Panc1 (cell line): ENCODE measurements around the gene EPHA8. TPM values are rescaled to one million over a fixed set of nuclear protein-coding genes. Genes with fewer than 3 reads are reported as not detected.

Experiments
- ATAC-seq: fragments of 200-7000 bp; cut with Tn5 transposase; 2 replicates; pipeline ENCODE4 v1.9.1; 2020; ENCODE audit warnings: mild to moderate bottlenecking, moderate library complexity
- BruUV-seq: library from RNA; stranded (reverse); fragments of 400-500 nt; replicated peaks from 2 replicates; lab custom pipeline; 2021; lab: Mats Ljungman, UMichigan
- CTCF ChIA-PET: fragments of 300-600 bp; sonication (Branson Sonifier 250); formaldehyde crosslinking; loops from one replicate; lab custom pipeline; 2022; ENCODE audit warnings: antibody characterized with exemption; lab: Charles Lee
- POLR2A ChIA-PET: fragments of 300-600 bp; sonication (Branson Sonifier 250); formaldehyde crosslinking; loops from one replicate; lab custom pipeline; 2022; ENCODE audit warnings: antibody characterized with exemption; lab: Charles Lee
- DNase-seq: peaks from one replicate; pipeline ENCODE4 v3.0.0-alpha.2; 2010; ENCODE audit warnings: low read depth, low spot score
- H3K27ac ChIP-seq: 2 replicates; pipeline ENCODE4 v1.5.1; 2011; ENCODE audit warnings: mild to moderate bottlenecking, low read length, inconsistent platforms
- H3K27me3 ChIP-seq: fragments of 200-500 bp; sonication (Bioruptor generic); 2 replicates; pipeline ENCODE4 v1.6.0; 2014; ENCODE audit warnings: low read length, inconsistent platforms; ENCODE audit not compliant: control insufficient read depth, insufficient read depth
- H3K36me3 ChIP-seq: fragments of 200-500 bp; sonication (Bioruptor generic); 2 replicates; pipeline ENCODE4 v1.5.1; 2014; ENCODE audit warnings: inconsistent platforms, mild to moderate bottlenecking, low read length, moderate library complexity; ENCODE audit not compliant: control insufficient read depth, insufficient read depth
- H3K4me1 ChIP-seq: 2 replicates; pipeline ENCODE4 v1.5.1; 2011; ENCODE audit warnings: inconsistent platforms, mild to moderate bottlenecking, low read length, moderate library complexity; ENCODE audit not compliant: control insufficient read depth, insufficient read depth
- H3K4me3 ChIP-seq, 2 experiments: 2 replicates each; pipeline ENCODE4 v1.5.1; 2011 to 2012; ENCODE audit warnings: low read depth in 2 of 2, low read length in 2 of 2, mild to moderate bottlenecking in 2 of 2, inconsistent platforms in 1 of 2, moderate library complexity in 1 of 2
- H3K9me3 ChIP-seq: fragments of 200-500 bp; sonication (Bioruptor generic); 2 replicates; pipeline ENCODE4 v1.5.1; 2014; ENCODE audit warnings: low read depth, mild to moderate bottlenecking, inconsistent platforms, low read length, moderate library complexity; ENCODE audit not compliant: control insufficient read depth, insufficient read depth
- POLR2AphosphoS5 ChIP-seq: IDR thresholded peaks from 2 replicates; pipeline ENCODE4 v1.6.1; 2012; ENCODE audit warnings: mild to moderate bottlenecking, low read depth, low read length, moderate library complexity
- SIN3A ChIP-seq: IDR thresholded peaks from 2 replicates; pipeline ENCODE4 v1.6.1; 2012; ENCODE audit warnings: low read depth, mild to moderate bottlenecking, low read length, moderate library complexity, borderline replicate concordance; ENCODE audit not compliant: insufficient read depth
- TCF7L2 ChIP-seq: IDR thresholded peaks from 2 replicates; pipeline ENCODE4 v1.6.1; 2011; ENCODE audit warnings: mild to moderate bottlenecking, low read depth, low read length, inconsistent platforms
- in situ Hi-C: cut with HindIII; loops from 2 replicates; pipeline ENCODE4 v1.10.0; 2016; ENCODE audit warnings: low sequenced_read_pairs, low pct_unique_long_range_greater_than_20kb
- intact Hi-C: fragments of 100-400 bp; cut with micrococcal nuclease; formaldehyde crosslinking; loops from one replicate; pipeline ENCODE4 v1.10.0; 2022; ENCODE audit not compliant: unreplicated experiment
- total RNA-seq: library from RNA; stranded (reverse); gene quantifications from one replicate; pipeline ENCODE4 v1.2.1, GENCODE V29; 2021; ENCODE audit not compliant: unreplicated experiment
- TF ChIP-seq, protein P1 (sequence below): fragments of 450-650 bp; IDR thresholded peaks from 2 replicates; pipeline ENCODE4 v1.5.1; 2017; ENCODE audit warnings: mild to moderate bottlenecking
- TF ChIP-seq, protein P2 (sequence below), 2 experiments: IDR thresholded peaks; 2 replicates each; pipeline ENCODE4 v1.6.1; 2011 to 2012; ENCODE audit warnings: low read depth in 2 of 2, control low read depth in 1 of 2, low read length in 1 of 2, mild to moderate bottlenecking in 1 of 2, moderate library complexity in 1 of 2; ENCODE audit not compliant: insufficient read depth in 1 of 2

The EPHA8 gene
- total RNA-seq, 1 experiment from 2014 or later = not detected

DNA sequence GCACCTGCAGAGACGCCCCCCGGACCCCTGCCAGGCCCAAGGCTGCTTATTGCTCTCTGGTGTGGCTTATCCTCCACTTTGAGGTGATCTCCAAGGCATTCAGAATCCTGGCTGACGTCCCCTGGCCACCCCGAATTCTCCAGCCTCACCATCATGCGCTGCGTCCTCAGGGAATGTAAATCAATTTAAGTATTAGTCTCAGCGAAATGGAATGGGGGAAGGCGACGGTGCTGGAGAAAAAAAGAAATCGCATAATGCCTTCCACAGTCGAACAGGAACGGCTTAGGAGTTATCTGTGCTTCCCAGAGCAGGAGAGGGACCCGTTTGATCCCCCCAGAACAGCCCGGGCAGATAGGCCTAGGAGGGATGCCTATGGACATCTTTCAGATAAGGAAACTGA is 2.9 kb downstream of the EPHA8 start:
- CTCF ChIA-PET = no interaction called here
- H3K9me3 ChIP-seq = no peaks in the 10 kb centered on the region
- in situ Hi-C loops = no loop called here
- ATAC-seq (no peak), DNase-seq (no peak)
- H3K4me1 ChIP-seq = 0 out of 2 replicates have a peak, but pooled peaks cover 5% of the 10 kb centered on the region
- no TSS peak for BruUV-seq
- H3K4me3 ChIP-seq = no peak overlapping the region
- intact Hi-C loops = no loop called here
- TF ChIP-seq, protein P1, sequence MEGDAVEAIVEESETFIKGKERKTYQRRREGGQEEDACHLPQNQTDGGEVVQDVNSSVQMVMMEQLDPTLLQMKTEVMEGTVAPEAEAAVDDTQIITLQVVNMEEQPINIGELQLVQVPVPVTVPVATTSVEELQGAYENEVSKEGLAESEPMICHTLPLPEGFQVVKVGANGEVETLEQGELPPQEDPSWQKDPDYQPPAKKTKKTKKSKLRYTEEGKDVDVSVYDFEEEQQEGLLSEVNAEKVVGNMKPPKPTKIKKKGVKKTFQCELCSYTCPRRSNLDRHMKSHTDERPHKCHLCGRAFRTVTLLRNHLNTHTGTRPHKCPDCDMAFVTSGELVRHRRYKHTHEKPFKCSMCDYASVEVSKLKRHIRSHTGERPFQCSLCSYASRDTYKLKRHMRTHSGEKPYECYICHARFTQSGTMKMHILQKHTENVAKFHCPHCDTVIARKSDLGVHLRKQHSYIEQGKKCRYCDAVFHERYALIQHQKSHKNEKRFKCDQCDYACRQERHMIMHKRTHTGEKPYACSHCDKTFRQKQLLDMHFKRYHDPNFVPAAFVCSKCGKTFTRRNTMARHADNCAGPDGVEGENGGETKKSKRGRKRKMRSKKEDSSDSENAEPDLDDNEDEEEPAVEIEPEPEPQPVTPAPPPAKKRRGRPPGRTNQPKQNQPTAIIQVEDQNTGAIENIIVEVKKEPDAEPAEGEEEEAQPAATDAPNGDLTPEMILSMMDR = no peak
- TF ChIP-seq TCF7L2 (no peak), SIN3A (no peak), POLR2AphosphoS5 (no peak)
- TF ChIP-seq, protein P2, sequence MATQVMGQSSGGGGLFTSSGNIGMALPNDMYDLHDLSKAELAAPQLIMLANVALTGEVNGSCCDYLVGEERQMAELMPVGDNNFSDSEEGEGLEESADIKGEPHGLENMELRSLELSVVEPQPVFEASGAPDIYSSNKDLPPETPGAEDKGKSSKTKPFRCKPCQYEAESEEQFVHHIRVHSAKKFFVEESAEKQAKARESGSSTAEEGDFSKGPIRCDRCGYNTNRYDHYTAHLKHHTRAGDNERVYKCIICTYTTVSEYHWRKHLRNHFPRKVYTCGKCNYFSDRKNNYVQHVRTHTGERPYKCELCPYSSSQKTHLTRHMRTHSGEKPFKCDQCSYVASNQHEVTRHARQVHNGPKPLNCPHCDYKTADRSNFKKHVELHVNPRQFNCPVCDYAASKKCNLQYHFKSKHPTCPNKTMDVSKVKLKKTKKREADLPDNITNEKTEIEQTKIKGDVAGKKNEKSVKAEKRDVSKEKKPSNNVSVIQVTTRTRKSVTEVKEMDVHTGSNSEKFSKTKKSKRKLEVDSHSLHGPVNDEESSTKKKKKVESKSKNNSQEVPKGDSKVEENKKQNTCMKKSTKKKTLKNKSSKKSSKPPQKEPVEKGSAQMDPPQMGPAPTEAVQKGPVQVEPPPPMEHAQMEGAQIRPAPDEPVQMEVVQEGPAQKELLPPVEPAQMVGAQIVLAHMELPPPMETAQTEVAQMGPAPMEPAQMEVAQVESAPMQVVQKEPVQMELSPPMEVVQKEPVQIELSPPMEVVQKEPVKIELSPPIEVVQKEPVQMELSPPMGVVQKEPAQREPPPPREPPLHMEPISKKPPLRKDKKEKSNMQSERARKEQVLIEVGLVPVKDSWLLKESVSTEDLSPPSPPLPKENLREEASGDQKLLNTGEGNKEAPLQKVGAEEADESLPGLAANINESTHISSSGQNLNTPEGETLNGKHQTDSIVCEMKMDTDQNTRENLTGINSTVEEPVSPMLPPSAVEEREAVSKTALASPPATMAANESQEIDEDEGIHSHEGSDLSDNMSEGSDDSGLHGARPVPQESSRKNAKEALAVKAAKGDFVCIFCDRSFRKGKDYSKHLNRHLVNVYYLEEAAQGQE (IDR thresholded peaks at IDR 0.05; ENCODE audit: insufficient read depth in 1 of 2, low read depth in 2 of 2, low read length in 1 of 2) = no peak
- H3K27ac ChIP-seq = no peak overlapping the region
- peaks cover 17% of the 10 kb centered on the region for H3K27me3 ChIP-seq
- POLR2A ChIA-PET = no interaction called here
- H3K36me3 ChIP-seq = no peaks in the 10 kb centered on the region

DNA sequence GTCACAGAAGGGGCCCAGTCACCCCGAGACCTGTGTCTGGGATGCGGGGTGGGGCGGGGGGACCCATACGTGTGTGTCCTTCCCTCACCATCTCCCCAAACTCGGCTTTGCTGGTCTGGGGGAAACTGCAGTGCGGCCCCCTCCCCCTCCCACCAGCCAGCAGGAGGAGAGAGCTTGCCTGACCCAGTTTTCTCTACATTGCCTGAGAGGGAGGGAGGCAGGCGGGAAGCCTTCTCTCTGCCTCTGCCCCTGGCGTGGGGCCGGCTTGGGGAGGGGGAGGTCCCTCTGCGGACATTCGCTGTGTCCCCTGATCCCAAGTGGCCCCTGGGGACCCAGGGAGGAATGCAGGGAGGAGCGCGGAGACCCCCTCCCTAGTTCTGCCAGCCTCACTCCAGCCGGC is 3.9 kb downstream of the EPHA8 start:
- Histone ChIP-seq H3K36me3 (no peaks in the 10 kb centered on the region), H3K27ac (no peak overlapping the region), H3K27me3 (peaks cover 9% of the 10 kb centered on the region), H3K4me3 (no peak overlapping the region), H3K9me3 (no peaks in the 10 kb centered on the region), H3K4me1 (0 out of 2 replicates have a peak, but pooled peaks cover 5% of the 10 kb centered on the region)
- no peak for TF ChIP-seq SIN3A
- TF ChIP-seq, protein P2 (IDR thresholded peaks at IDR 0.05; ENCODE audit: insufficient read depth in 1 of 2, low read depth in 2 of 2, low read length in 1 of 2) = no peak
- TF ChIP-seq, protein P1 = no peak
- no peak for TF ChIP-seq POLR2AphosphoS5
- no peak for TF ChIP-seq TCF7L2
- no peak for DNase-seq
- POLR2A ChIA-PET = no interaction called here
- no TSS peak for BruUV-seq
- no peak for ATAC-seq
- CTCF ChIA-PET = no interaction called here
- intact Hi-C loops = no loop called here
- in situ Hi-C loops = no loop called here
